ENCODE measurements around the gene FOXN3. TPM values are rescaled to one million over a fixed set of nuclear protein-coding genes. Genes with fewer than 3 reads are reported as not detected.
A peak's percentile ranks its signal among the peaks of the same experiment; 100 is the strongest.

FOXN3 gene
- total RNA-seq, 1 donor from 2014 or later = 27.8 TPM

GRCh38 chr14:89309670-89310177 is 107.3 kb downstream of the FOXN3 start:
- TF ChIP-seq CTCF (conservative IDR thresholded peaks at IDR 0.05; ENCODE audit: low read depth, low read length) = no peak
- no peak overlapping the region for H3K4me3 ChIP-seq (ENCODE audit: low read depth, low read length)
- no peak for DNase-seq (ENCODE audit: low read depth)

GRCh38 chr14:89308232-89308959 is 108.6 kb downstream of the FOXN3 start:
- no peak for DNase-seq (ENCODE audit: low read depth)
- no peak overlapping the region for H3K4me3 ChIP-seq (ENCODE audit: low read depth, low read length)

GRCh38 chr14:89307409-89307808 is 109.6 kb downstream of the FOXN3 start:
- TF ChIP-seq CTCF (conservative IDR thresholded peaks at IDR 0.05; ENCODE audit: low read depth, low read length) = no peak
- no peak for DNase-seq (ENCODE audit: low read depth)
- H3K4me3 ChIP-seq (ENCODE audit: low read depth, low read length) = no peak overlapping the region

More at GRCh38 chr14:89308232-89308959, 108.6 kb downstream of the FOXN3 start:
- TF ChIP-seq CTCF (conservative IDR thresholded peaks at IDR 0.05; ENCODE audit: low read depth, low read length) = no peak

- DNase-seq (ENCODE audit: low read depth) = no peak
- TF ChIP-seq CTCF (conservative IDR thresholded peaks at IDR 0.05; ENCODE audit: low read depth, low read length) = no peak
- no peak overlapping the region for H3K4me3 ChIP-seq (ENCODE audit: low read depth, low read length)
Observed at GRCh38 chr14:89304972-89305703, 111.9 kb downstream of the FOXN3 start.

GRCh38 chr14:89304561-89304960 is 112.5 kb downstream of the FOXN3 start:
- no peak overlapping the region for H3K4me3 ChIP-seq (ENCODE audit: low read depth, low read length)
- no peak for DNase-seq (ENCODE audit: low read depth)
- no peak for TF ChIP-seq CTCF (conservative IDR thresholded peaks at IDR 0.05; ENCODE audit: low read depth, low read length)

GRCh38 chr14:89303456-89304435 is 113.3 kb downstream of the FOXN3 start:
- peak; percentile 31 for DNase-seq (ENCODE audit: low read depth)
- no peak overlapping the region for H3K4me3 ChIP-seq (ENCODE audit: low read depth, low read length)
- TF ChIP-seq CTCF (conservative IDR thresholded peaks at IDR 0.05; ENCODE audit: low read depth, low read length) = no peak
